GM19099 (cell line): ENCODE data around the gene ADCY5.

Experiments used
- POLR2A ChIP-seq: IDR thresholded peaks from 3 replicates; pipeline ENCODE4 v1.6.1; 2011; ENCODE audit warnings: low read depth; ENCODE audit not compliant: insufficient read length; ENCODE audit errors: extremely low read depth

The ADCY5 gene

GRCh38 chr3:123344907-123345594 is 103.8 kb downstream of the ADCY5 start:
- TF ChIP-seq POLR2A, result no peak

- TF ChIP-seq POLR2A, result no peak
Measured at GRCh38 chr3:123344175-123344906, 104.5 kb downstream of the ADCY5 start.

- no peak for TF ChIP-seq POLR2A
Measured at GRCh38 chr3:123343296-123344174, 105.4 kb downstream of the ADCY5 start.

- TF ChIP-seq POLR2A, result no peak
Measured at GRCh38 chr3:123342631-123343080, 106.2 kb downstream of the ADCY5 start.

GRCh38 chr3:123341871-123342630 is 106.8 kb downstream of the ADCY5 start:
- TF ChIP-seq POLR2A, result no peak

- TF ChIP-seq POLR2A, result no peak
Measured at GRCh38 chr3:123340336-123340735, 108.6 kb downstream of the ADCY5 start.

GRCh38 chr3:123339302-123339701 is 109.6 kb downstream of the ADCY5 start:
- no peak for TF ChIP-seq POLR2A

GRCh38 chr3:123338620-123339061 is 110.2 kb downstream of the ADCY5 start:
- no peak for TF ChIP-seq POLR2A

- TF ChIP-seq POLR2A, result no peak
Measured at GRCh38 chr3:123337948-123338619, 110.8 kb downstream of the ADCY5 start.

- no peak for TF ChIP-seq POLR2A
Measured at GRCh38 chr3:123337226-123337625, 111.7 kb downstream of the ADCY5 start.

- no peak for TF ChIP-seq POLR2A
Measured at GRCh38 chr3:123336441-123336851, 112.4 kb downstream of the ADCY5 start.

- no peak for TF ChIP-seq POLR2A
Measured at GRCh38 chr3:123336001-123336400, 112.9 kb downstream of the ADCY5 start.

- TF ChIP-seq POLR2A, result no peak
Measured at GRCh38 chr3:123335007-123335670, 113.8 kb downstream of the ADCY5 start.
